ENCODE results near the gene LSAMP. TPM values are rescaled to one million over a fixed set of nuclear protein-coding genes. Genes with fewer than 3 reads are reported as not detected.

LSAMP gene
- total RNA-seq, 2 donors from 2014 or later = 1.1 to 5.9 TPM

GRCh38 chr3:116155841-116156240 is 289.4 kb downstream of the LSAMP start:
- no peak overlapping the region for H3K27ac ChIP-seq
- no peak overlapping the region for H3K9ac ChIP-seq (ENCODE audit: low read depth in 2 of 2, low read length in 2 of 2)
- no peak for DNase-seq
- no peaks in the 10 kb centered on the region for H3K27me3 ChIP-seq
- TF ChIP-seq CTCF (IDR thresholded peaks at IDR 0.05) = no peak
- intact Hi-C loops (cut with DNase I) = no loop called here
- H3K36me3 ChIP-seq = no peaks in the 10 kb centered on the region
- H3K4me3 ChIP-seq = no peak overlapping the region
- H3K4me1 ChIP-seq = no peaks in the 10 kb centered on the region
- H3K9me3 ChIP-seq = no peaks in the 10 kb centered on the region

- intact Hi-C loops (cut with DNase I) = no loop called here
- no peak for TF ChIP-seq CTCF (IDR thresholded peaks at IDR 0.05)
- H3K4me1 ChIP-seq = no peaks in the 10 kb centered on the region
Measured at GRCh38 chr3:116154389-116154788, 290.9 kb downstream of the LSAMP start.

GRCh38 chr3:116153174-116153573 is 292.1 kb downstream of the LSAMP start:
- H3K4me3 ChIP-seq = no peak overlapping the region
- H3K9ac ChIP-seq (ENCODE audit: low read depth in 2 of 2, low read length in 2 of 2) = no peak overlapping the region
- H3K27ac ChIP-seq = no peak overlapping the region
- no peak for TF ChIP-seq CTCF (IDR thresholded peaks at IDR 0.05)
- H3K4me1 ChIP-seq = no peaks in the 10 kb centered on the region
- DNase-seq = no peak
- intact Hi-C loops (cut with DNase I) = no loop called here
- no peaks in the 10 kb centered on the region for H3K9me3 ChIP-seq
- no peaks in the 10 kb centered on the region for H3K36me3 ChIP-seq
- H3K27me3 ChIP-seq = no peaks in the 10 kb centered on the region

More at GRCh38 chr3:116154389-116154788, 290.9 kb downstream of the LSAMP start:
- no peak for DNase-seq
- Histone ChIP-seq H3K9ac (ENCODE audit: low read depth in 2 of 2, low read length in 2 of 2) (no peak overlapping the region), H3K4me3 (no peak overlapping the region), H3K9me3 (no peaks in the 10 kb centered on the region), H3K27ac (no peak overlapping the region), H3K27me3 (no peaks in the 10 kb centered on the region), H3K36me3 (no peaks in the 10 kb centered on the region)

GRCh38 chr3:116150655-116151167 is 294.6 kb downstream of the LSAMP start:
- Histone ChIP-seq H3K27ac (no peak overlapping the region), H3K9ac (ENCODE audit: low read depth in 2 of 2, low read length in 2 of 2) (no peak overlapping the region), H3K4me3 (no peak overlapping the region), H3K4me1 (no peaks in the 10 kb centered on the region), H3K36me3 (no peaks in the 10 kb centered on the region), H3K27me3 (no peaks in the 10 kb centered on the region), H3K9me3 (no peaks in the 10 kb centered on the region)
- intact Hi-C loops (cut with DNase I) = no loop called here
- TF ChIP-seq CTCF (IDR thresholded peaks at IDR 0.05) = no peak
- DNase-seq = no peak

- TF ChIP-seq CTCF (IDR thresholded peaks at IDR 0.05) = no peak
- no peaks in the 10 kb centered on the region for H3K27me3 ChIP-seq
- H3K4me1 ChIP-seq = no peaks in the 10 kb centered on the region
- intact Hi-C loops (cut with DNase I) = no loop called here
- H3K9ac ChIP-seq (ENCODE audit: low read depth in 2 of 2, low read length in 2 of 2) = no peak overlapping the region
- no peaks in the 10 kb centered on the region for H3K9me3 ChIP-seq
- no peaks in the 10 kb centered on the region for H3K36me3 ChIP-seq
- H3K27ac ChIP-seq = no peak overlapping the region
- H3K4me3 ChIP-seq = no peak overlapping the region
- no peak for DNase-seq
Measured at GRCh38 chr3:116148881-116149851, 296.1 kb downstream of the LSAMP start.

Data from colonic mucosa (tissue), 4 donors.